K562 (cell line): ENCODE measurements around the gene SKIC2. TPM values are rescaled to one million over a fixed set of nuclear protein-coding genes. Genes with fewer than 3 reads are reported as not detected.

Source experiments
- ATAC-seq: fragments of 200-7000 bp; cut with Tn5 transposase; 3 replicates; pipeline ENCODE4 v1.9.1; 2020; ENCODE audit warnings: moderate library complexity
- BruUV-seq: library from RNA; stranded (reverse); fragments of 400-500 nt; replicated peaks from 2 replicates; lab custom pipeline; 2021; lab: Mats Ljungman, UMichigan
- CTCF ChIA-PET: fragments of 300-600 bp; formaldehyde crosslinking; extraction: SDS; loops from one replicate; lab custom pipeline; 2021; ENCODE audit warnings: low intra/inter-chr PET ratio; lab: Yijun Ruan, JAX
- POLR2A ChIA-PET: fragments of 300-600, 350-650 bp; sonication (Branson Sonifier 250); formaldehyde crosslinking; extraction: SDS; loops from one replicate; lab custom pipeline; 2021; ENCODE audit warnings: antibody characterized with exemption, inconsistent platforms; lab: Yijun Ruan, JAX
- DNase-seq, 4 experiments: peaks; one replicate each; pipeline versions ENCODE4 v3.0.0 to v3.0.0-alpha.2; 2011 to 2018; ENCODE audit warnings: low spot score in 3 of 4, mixed read lengths in 3 of 4; ENCODE audit errors: extremely low read depth in 1 of 4
- FAIRE-seq: peaks from 2 replicates; lab custom pipeline; 2011; peaks lifted over from hg19 to GRCh38; lab: Jason Lieb, UNC
- H2AFZ ChIP-seq: 2 replicates; pipeline ENCODE4 v1.6.0; 2011; ENCODE audit warnings: low read depth, low read length, control low read depth, inconsistent platforms
- H3K27ac ChIP-seq: fragments of 200-600 bp; 3 replicates; pipeline ENCODE4 v1.8.0; 2011; ENCODE audit warnings: low read depth, mild to moderate bottlenecking, control low read depth, inconsistent platforms, low read length, moderate library complexity, mixed read lengths; ENCODE audit errors: extremely low read depth
- H3K27me3 ChIP-seq, 2 experiments: fragments of 300-600 bp in 1 of 2; 2 replicates in 1 of 2; 3 replicates in 1 of 2; pipeline versions ENCODE4 v1.6.0 to v1.8.0; 2011; ENCODE audit warnings: inconsistent platforms in 2 of 2, low read length in 2 of 2, mild to moderate bottlenecking in 1 of 2, mixed read lengths in 1 of 2, moderate library complexity in 1 of 2; ENCODE audit not compliant: control insufficient read depth in 2 of 2, insufficient read depth in 2 of 2
- H3K36me3 ChIP-seq: fragments of 300-600 bp; 3 replicates; pipeline ENCODE4 v1.8.0; 2011; ENCODE audit warnings: mild to moderate bottlenecking, low read length, inconsistent platforms; ENCODE audit not compliant: control insufficient read depth, insufficient read depth
- H3K4me1 ChIP-seq, 2 experiments: fragments of 200-600 bp in 1 of 2; replicated peaks in 1 of 2; 2 replicates in 1 of 2; 3 replicates in 1 of 2; pipeline versions ENCODE4 v1.5.1 to v1.8.0; 2011; ENCODE audit warnings: inconsistent platforms in 2 of 2, low read length in 2 of 2, mild to moderate bottlenecking in 1 of 2, mixed read lengths in 1 of 2, moderate library complexity in 1 of 2; ENCODE audit not compliant: control insufficient read depth in 2 of 2, insufficient read depth in 2 of 2
- H3K4me2 ChIP-seq: 2 replicates; pipeline ENCODE4 v1.6.1; 2011; ENCODE audit warnings: low read length, control low read depth, inconsistent platforms, mixed read lengths; ENCODE audit not compliant: insufficient read depth
- H3K4me3 ChIP-seq: fragments of 200-600 bp; sonication (generic), shearing (Covaris generic); 2 replicates; pipeline ENCODE4 v1.5.1; 2016; ENCODE audit warnings: control low read depth, inconsistent platforms
- H3K79me2 ChIP-seq: fragments of 200-600 bp; 3 replicates; pipeline ENCODE4 v1.8.0; 2011; ENCODE audit warnings: low read length, inconsistent platforms; ENCODE audit not compliant: control insufficient read depth, insufficient read depth
- H3K9ac ChIP-seq, 2 experiments: 2 replicates each; pipeline versions ENCODE4 v1.6.0 to v1.6.1; 2011; ENCODE audit warnings: low read depth in 2 of 2, low read length in 2 of 2, control low read depth in 1 of 2, inconsistent platforms in 1 of 2, mild to moderate bottlenecking in 1 of 2, mixed read lengths in 1 of 2; ENCODE audit not compliant: insufficient read depth in 1 of 2
- H3K9me1 ChIP-seq: one replicate; pipeline ENCODE4 v1.6.0; 2011; ENCODE audit warnings: inconsistent platforms, mild to moderate bottlenecking, low read length, moderate library complexity; ENCODE audit not compliant: control insufficient read depth, insufficient read depth
- H3K9me3 ChIP-seq: replicated peaks from 2 replicates; pipeline ENCODE4 v1.5.1; 2011; ENCODE audit warnings: low read depth, low read length, inconsistent platforms; ENCODE audit not compliant: control insufficient read depth, insufficient read depth
- H4K20me1 ChIP-seq: replicated peaks from 2 replicates; pipeline ENCODE4 v1.6.1; 2011; ENCODE audit warnings: low read length, inconsistent platforms, mixed read lengths; ENCODE audit not compliant: control insufficient read depth, insufficient read depth
- BHLHE40 ChIP-seq: IDR thresholded peaks from 2 replicates; pipeline ENCODE4 v1.6.1; 2011; ENCODE audit warnings: low read length, improper control_type of control experiment
- BRD9 ChIP-seq: fragments of 450-650 bp; IDR thresholded peaks from 2 replicates; pipeline ENCODE4 v1.6.1; 2018; ENCODE audit warnings: low read depth; ENCODE audit not compliant: partially characterized antibody
- RAD51 ChIP-seq: fragments of 450-650 bp; IDR thresholded peaks from 2 replicates; pipeline ENCODE4 v1.7.1; 2016; ENCODE audit warnings: low read depth, mild to moderate bottlenecking, borderline replicate concordance
- TFE3 ChIP-seq: fragments of 450-650 bp; formaldehyde crosslinking; IDR thresholded peaks from 2 replicates; pipeline ENCODE4 v1.4.0; 2020; ENCODE audit warnings: mild to moderate bottlenecking, mixed read lengths
- TOE1 ChIP-seq, 2 experiments: fragments of 450-650 bp in 1 of 2; sonication (generic) in 1 of 2; formaldehyde crosslinking in 1 of 2; IDR thresholded peaks; 2 replicates each; pipeline versions ENCODE4 v1.7.1 to v1.8.0; 2016 to 2022; ENCODE audit warnings: borderline replicate concordance in 2 of 2, mild to moderate bottlenecking in 2 of 2, antibody characterized with exemption in 1 of 2, inconsistent platforms in 1 of 2, low read depth in 1 of 2, missing genetic modification reagents in 1 of 2, moderate library complexity in 1 of 2
- USF1 ChIP-seq: sonication (generic); formaldehyde crosslinking; IDR thresholded peaks from 2 replicates; pipeline ENCODE4 v1.9.0; 2022; ENCODE audit warnings: mild to moderate bottlenecking, missing genetic modification reagents
- USF2 ChIP-seq: sonication (generic); formaldehyde crosslinking; IDR thresholded peaks from 2 replicates; pipeline ENCODE4 v1.5.0; 2020; ENCODE audit warnings: missing genetic modification reagents
- ZNF146 ChIP-seq: IDR thresholded peaks from one replicate; pipeline ENCODE4 v1.6.1; 2018; ENCODE audit warnings: missing compliant biosample characterization; ENCODE audit not compliant: unreplicated experiment
- WGBS: fragments of 100-300 bp; shearing (Covaris generic); methylation state at CpG from one replicate; pipeline ENCODE4 v1.1.6; 2016; ENCODE audit warnings: low coverage, mixed read lengths; ENCODE audit not compliant: insufficient coverage; ENCODE audit errors: missing lambda C conversion rate; 5-methylcytosine and 5-hydroxymethylcytosine counted together
- in situ Hi-C: fragments of 300-500 bp; cut with MboI; formaldehyde crosslinking; loops from 4 replicates; pipeline ENCODE4 v1.15.0; 2018; ENCODE audit warnings: inconsistent platforms, mixed read lengths
- intact Hi-C: fragments of 100-400 bp; cut with micrococcal nuclease; formaldehyde crosslinking; loops from 2 replicates; pipeline ENCODE4 v1.14.2; 2022
- polyA plus RNA-seq, 8 experiments: library from polyadenylated mRNA; depleted of rRNA in 4 of 8; stranded (reverse) in 5 of 8; unstranded in 3 of 8; fragments of >200 nt; fragmentation: Nextera tagmentation in 2 of 8; fragmentation: Illumina TruSeq in 1 of 8; extraction: Ambion mirVana in 2 of 8; extraction: Trizol in 1 of 8; gene quantifications; 2 replicates each; pipeline versions ENCODE4 v1.2.1 to v1.2.3, GENCODE V29; 2011 to 2014; ENCODE audit warnings: inconsistent platforms in 1 of 8, missing spikeins in 1 of 8
- total RNA-seq, 7 experiments: library from RNA; depleted of rRNA in 6 of 7; stranded (reverse); fragments of >200 nt in 6 of 7; fragmentation: Illumina TruSeq in 2 of 7; extraction: Trizol in 2 of 7; gene quantifications; 2 replicates each; pipeline versions ENCODE4 v1.2.1 to v1.2.3, GENCODE V29; 2011 to 2021; ENCODE audit warnings: low replicate concordance in 1 of 7

The SKIC2 gene
- total and polyA plus RNA-seq, 9 of the 15 experiments (the other 6 are each of a cell fraction or from before 2014, with no cell fraction given) = 3.3 to 94.6 (median 38.8) TPM

- no TSS peak for BruUV-seq
- Histone ChIP-seq H3K79me2 (no peaks in the 10 kb centered on the region), H2AFZ (0 out of 2 replicates have a peak overlapping the region, but pooled peaks have one; percentile 15), H3K4me2 (no peak overlapping the region), H3K4me3 (no peak overlapping the region), H3K27ac (no peak overlapping the region), H3K9me1 (no peaks in the 10 kb centered on the region), H3K9me3 (no peaks in the 10 kb centered on the region), H3K36me3 (no peaks in the 10 kb centered on the region), H3K9ac (no peak overlapping the region), H3K4me1 (peaks cover 7 to 9% of the 10 kb centered on the region in 2 experiments; a peak in 4 of 5 replicates), H3K27me3 (peaks cover 8 to 12% of the 10 kb centered on the region in 2 experiments; a peak in 2 of 5 replicates), H4K20me1 (no peaks in the 10 kb centered on the region)
- intact Hi-C loops (no loop called here), in situ Hi-C loops (no loop called here)
- ATAC-seq (no peak), FAIRE-seq (no peak), DNase-seq (no peak)
- peak; percentile 53 for TF ChIP-seq USF2 (CRISPR knock-in tag)
- no peak for TF ChIP-seq ZNF146 (CRISPR knock-in tag)
- 0 out of 2 replicates have a peak, but pooled peaks have one; percentile 22 for TF ChIP-seq BHLHE40
- TF ChIP-seq BRD9 = no peak
- peak; percentile 27; the same call in 1 of the 2 replicates for TF ChIP-seq TOE1 (IDR thresholded peaks at IDR 0.05; ENCODE audit: borderline replicate concordance)
- TF ChIP-seq TOE1 (CRISPR knock-in tag; IDR thresholded peaks at IDR 0.05; ENCODE audit: borderline replicate concordance, low read depth) = no peak
- TF ChIP-seq USF1 (CRISPR knock-in tag) = peak; percentile 49
- TF ChIP-seq RAD51 = peak; percentile 52; the same call in 1 of the 2 replicates
- TF ChIP-seq TFE3 (CRISPR knock-in tag) = peak; percentile 84
- WGBS = 30% methylated on average over 9 of the region's 9 CpGs
- ChIA-PET CTCF (no interaction called here), POLR2A (interaction anchor here (0.5 to 1.5 kb wide), 5 partner anchors 10 to 73 kb away, joined by 3 to 5 read pairs (median 3); partner anchors contain the start of genes CFB and NEU1)
Observed at GRCh38 chr6:31935823-31936222, 23.2 kb upstream of the SKIC2 start.
